DND-41 (cell line): ENCODE measurements around the gene MFSD6.
A peak's percentile ranks its signal among the peaks of the same experiment; 100 is the strongest.

Source experiments
- ATAC-seq: fragments of 200-7000 bp; cut with Tn5 transposase; 3 replicates; pipeline ENCODE4 v1.9.1; 2021; ENCODE audit warnings: low read depth; ENCODE audit not compliant: insufficient read depth
- DNase-seq: peaks from one replicate; pipeline ENCODE4 v3.0.0-alpha.2; 2020
- H2AFZ ChIP-seq: 2 replicates; pipeline ENCODE4 v1.6.0; 2012; ENCODE audit warnings: low read depth, low read length
- H3K27ac ChIP-seq: 2 replicates; pipeline ENCODE4 v1.5.1; 2012; ENCODE audit warnings: low read length, inconsistent platforms
- H3K27me3 ChIP-seq: fragments of 200-600 bp; sonication (generic); 2 replicates; pipeline ENCODE4 v1.6.0; 2012; ENCODE audit warnings: low read length, mild to moderate bottlenecking, inconsistent platforms; ENCODE audit not compliant: insufficient read depth, poor library complexity
- H3K36me3 ChIP-seq: 2 replicates; pipeline ENCODE4 v1.5.1; 2012; ENCODE audit warnings: low read length, inconsistent platforms; ENCODE audit not compliant: insufficient read depth
- H3K4me1 ChIP-seq: 2 replicates; pipeline ENCODE4 v1.5.1; 2012; ENCODE audit warnings: mild to moderate bottlenecking, low read length; ENCODE audit not compliant: insufficient read depth
- H3K4me2 ChIP-seq: 2 replicates; pipeline ENCODE4 v1.6.0; 2012; ENCODE audit warnings: mild to moderate bottlenecking, moderate library complexity, low read length, inconsistent platforms; ENCODE audit not compliant: insufficient read depth
- H3K4me3 ChIP-seq, 2 experiments: fragments of 200-600 bp in 1 of 2; shearing (Covaris generic) in 1 of 2; 2 replicates each; pipeline ENCODE4 v1.5.1; 2012 to 2016; ENCODE audit warnings: inconsistent platforms in 2 of 2, low read length in 2 of 2, mild to moderate bottlenecking in 2 of 2, low read depth in 1 of 2, moderate library complexity in 1 of 2
- H3K79me2 ChIP-seq: 2 replicates; pipeline ENCODE4 v1.6.0; 2012; ENCODE audit warnings: low read length, inconsistent platforms; ENCODE audit not compliant: insufficient read depth
- H3K9ac ChIP-seq: 2 replicates; pipeline ENCODE4 v1.6.0; 2012; ENCODE audit warnings: low read depth, mild to moderate bottlenecking, inconsistent platforms, low read length, moderate library complexity
- H3K9me3 ChIP-seq: 2 replicates; pipeline ENCODE4 v1.5.1; 2012; ENCODE audit warnings: low read length, moderate library complexity, mild to moderate bottlenecking, inconsistent platforms; ENCODE audit not compliant: insufficient read depth, severe bottlenecking
- H4K20me1 ChIP-seq: 2 replicates; pipeline ENCODE4 v1.6.0; 2012; ENCODE audit warnings: low read length; ENCODE audit not compliant: insufficient read depth
- CTCF ChIP-seq: IDR thresholded peaks from 2 replicates; pipeline ENCODE4 v1.5.1; 2012; ENCODE audit warnings: borderline replicate concordance, low read length, moderate library complexity, mild to moderate bottlenecking; ENCODE audit not compliant: poor library complexity, severe bottlenecking; ENCODE audit errors: extremely low read depth
- EZH2 ChIP-seq: IDR thresholded peaks from 3 replicates; pipeline ENCODE4 v1.6.1; 2012; ENCODE audit warnings: borderline replicate concordance, low read depth, mild to moderate bottlenecking, moderate library complexity, low read length, inconsistent platforms; ENCODE audit not compliant: severe bottlenecking

Gene MFSD6

GRCh38 chr2:190535586-190535985 lies 127.4 kb downstream of the MFSD6 start:
- H4K20me1 ChIP-seq: no peaks in the 10 kb centered on the region
- H3K79me2 ChIP-seq: peaks cover 58% of the 10 kb centered on the region
- H3K9ac ChIP-seq: peak overlapping the region; percentile 71
- DNase-seq (no peak), ATAC-seq (no peak)
- H3K4me1 ChIP-seq: peaks cover 37% of the 10 kb centered on the region
- H3K9me3 ChIP-seq: peaks cover 22% of the 10 kb centered on the region
- H3K27ac ChIP-seq: peak overlapping the region; percentile 94
- peak overlapping the region; percentile 27 to 63; a peak in 3 of 4 replicates for H3K4me3 ChIP-seq
- peak overlapping the region; percentile 70 for H3K4me2 ChIP-seq
- peaks cover 6% of the 10 kb centered on the region for H3K36me3 ChIP-seq
- TF ChIP-seq CTCF (no peak), EZH2 (no peak)
- no peak overlapping the region for H2AFZ ChIP-seq
- no peaks in the 10 kb centered on the region for H3K27me3 ChIP-seq

- peaks cover 33% of the 10 kb centered on the region for H3K9me3 ChIP-seq
- H3K27ac ChIP-seq: no peak overlapping the region
- ATAC-seq (no peak), DNase-seq (no peak)
- H3K4me3 ChIP-seq: no peak overlapping the region
- H3K27me3 ChIP-seq: no peaks in the 10 kb centered on the region
- H2AFZ ChIP-seq: no peak overlapping the region
- H3K9ac ChIP-seq: no peak overlapping the region
- H3K4me1 ChIP-seq: peaks cover 24% of the 10 kb centered on the region
- H3K79me2 ChIP-seq: peaks cover 41% of the 10 kb centered on the region
- H3K36me3 ChIP-seq: peaks cover 6% of the 10 kb centered on the region
- TF ChIP-seq EZH2 (no peak), CTCF (no peak)
- no peak overlapping the region for H3K4me2 ChIP-seq
- no peaks in the 10 kb centered on the region for H4K20me1 ChIP-seq
Measured at GRCh38 chr2:190537765-190538164, 129.6 kb downstream of the MFSD6 start.

- Histone ChIP-seq H2AFZ (no peak overlapping the region), H3K4me1 (peaks cover 20% of the 10 kb centered on the region), H3K27me3 (no peaks in the 10 kb centered on the region), H3K4me2 (no peak overlapping the region), H3K36me3 (peaks cover 6% of the 10 kb centered on the region), H3K4me3 (no peak overlapping the region), H3K27ac (no peak overlapping the region), H3K79me2 (peaks cover 37% of the 10 kb centered on the region), H3K9me3 (peaks cover 33% of the 10 kb centered on the region), H3K9ac (no peak overlapping the region), H4K20me1 (no peaks in the 10 kb centered on the region)
- DNase-seq: no peak
- TF ChIP-seq CTCF: no peak
- TF ChIP-seq EZH2: no peak
- no peak for ATAC-seq
Measured at GRCh38 chr2:190538201-190538600, 130.0 kb downstream of the MFSD6 start.

- no peak for TF ChIP-seq EZH2
- no peak for TF ChIP-seq CTCF
- H4K20me1 ChIP-seq: no peaks in the 10 kb centered on the region
- no peak for DNase-seq
Measured at GRCh38 chr2:190540048-190540447, 131.9 kb downstream of the MFSD6 start.

More at GRCh38 chr2:190540048-190540447, 131.9 kb downstream of the MFSD6 start:
- Histone ChIP-seq H3K79me2 (peaks cover 24% of the 10 kb centered on the region), H3K4me3 (no peak overlapping the region), H3K9ac (no peak overlapping the region), H3K4me2 (no peak overlapping the region), H3K27me3 (no peaks in the 10 kb centered on the region), H2AFZ (no peak overlapping the region), H3K4me1 (peaks cover 14% of the 10 kb centered on the region), H3K9me3 (peaks cover 33% of the 10 kb centered on the region), H3K27ac (no peak overlapping the region), H3K36me3 (peaks cover 6% of the 10 kb centered on the region)
- no peak for ATAC-seq
